H1 (cell line): Measurements from ENCODE around the gene INSM1. TPM values are rescaled to one million over a fixed set of nuclear protein-coding genes. Genes with fewer than 3 reads are reported as not detected.

Experiments
- BACH1 ChIP-seq: IDR thresholded peaks from 2 replicates; pipeline ENCODE4 v1.6.1; 2012; ENCODE audit warnings: low read length, improper control_type of control experiment
- CHD1 ChIP-seq: IDR thresholded peaks from 2 replicates; pipeline ENCODE4 v1.6.1; 2012; ENCODE audit warnings: low read depth, low read length, improper control_type of control experiment
- EGR1 ChIP-seq: IDR thresholded peaks from 2 replicates; pipeline ENCODE4 v1.6.1; 2011; ENCODE audit warnings: low read depth, low read length, borderline replicate concordance
- EP300 ChIP-seq, 2 experiments: IDR thresholded peaks; 1 replicate in 1 of 2; 2 replicates in 1 of 2; pipeline ENCODE4 v1.6.1; 2011 to 2012; ENCODE audit warnings: low read depth in 2 of 2, low read length in 2 of 2, mild to moderate bottlenecking in 2 of 2, borderline replicate concordance in 1 of 2, inconsistent platforms in 1 of 2, moderate library complexity in 1 of 2
- GTF2F1 ChIP-seq: IDR thresholded peaks from 2 replicates; pipeline ENCODE4 v1.6.1; 2012; ENCODE audit warnings: low read depth, low read length, improper control_type of control experiment, borderline replicate concordance
- JUN ChIP-seq: IDR thresholded peaks from 2 replicates; pipeline ENCODE4 v1.6.1; 2011; ENCODE audit warnings: low read depth, mild to moderate bottlenecking, improper control_type of control experiment, low read length
- JUND ChIP-seq: IDR thresholded peaks from 2 replicates; pipeline ENCODE4 v1.6.1; 2011; ENCODE audit warnings: mild to moderate bottlenecking, improper control_type of control experiment, low read length
- MAFK ChIP-seq: IDR thresholded peaks from 2 replicates; pipeline ENCODE4 v1.6.1; 2012; ENCODE audit warnings: low read depth, mild to moderate bottlenecking, improper control_type of control experiment, low read length
- NRF1 ChIP-seq: IDR thresholded peaks from 2 replicates; pipeline ENCODE4 v1.6.1; 2011; ENCODE audit warnings: mild to moderate bottlenecking, low read depth, low read length, improper control_type of control experiment
- POU5F1 ChIP-seq: IDR thresholded peaks from 2 replicates; pipeline ENCODE4 v1.6.1; 2011; ENCODE audit warnings: low read depth, mild to moderate bottlenecking, low read length, moderate library complexity
- SIRT6 ChIP-seq: IDR thresholded peaks from one replicate; pipeline ENCODE4 v1.7.1; 2012; ENCODE audit warnings: low read length, inconsistent platforms
- SP1 ChIP-seq: IDR thresholded peaks from 2 replicates; pipeline ENCODE4 v1.6.1; 2011; ENCODE audit warnings: low read depth, low read length
- SP2 ChIP-seq: IDR thresholded peaks from 2 replicates; pipeline ENCODE4 v1.6.1; 2012; ENCODE audit warnings: mild to moderate bottlenecking, low read length, inconsistent platforms
- TAF1 ChIP-seq: IDR thresholded peaks from 2 replicates; pipeline ENCODE4 v1.6.1; 2011; ENCODE audit warnings: mild to moderate bottlenecking, low read depth, low read length
- TBP ChIP-seq: IDR thresholded peaks from 2 replicates; pipeline ENCODE4 v1.6.1; 2011; ENCODE audit warnings: low read depth, low read length, improper control_type of control experiment
- TCF12 ChIP-seq: IDR thresholded peaks from 2 replicates; pipeline ENCODE4 v1.6.1; 2011; ENCODE audit warnings: low read depth, mild to moderate bottlenecking, low read length
- USF2 ChIP-seq: IDR thresholded peaks from 2 replicates; pipeline ENCODE4 v1.6.1; 2011; ENCODE audit warnings: low read length, improper control_type of control experiment
- polyA plus RNA-seq, 7 experiments: library from polyadenylated mRNA; depleted of rRNA in 3 of 7; stranded (reverse) in 5 of 7; unstranded in 2 of 7; fragments of >200 nt in 5 of 7; fragments of 200-250 nt in 2 of 7; gene quantifications; 1 replicate in 5 of 7; 2 replicates in 1 of 7; 4 replicates in 1 of 7; pipeline versions ENCODE4 v1.2.1 to v1.2.3, GENCODE V29; 2011 to 2013; ENCODE audit warnings: missing spikeins in 2 of 7, mixed read lengths in 2 of 7
- total RNA-seq: library from RNA; stranded (reverse); fragmentation: NEBNext Ultra II Directional; extraction: Animal tissue kit (Norgen Biotek cat#: 25700); gene quantifications from 2 replicates; pipeline ENCODE4 v1.2.1, GENCODE V29; 2021

Gene INSM1
- total and polyA plus RNA-seq, 2 of the 8 experiments (the other 6 are each of a cell fraction or from before 2014, with no cell fraction given): 0.86 to 2.5 TPM

DNA sequence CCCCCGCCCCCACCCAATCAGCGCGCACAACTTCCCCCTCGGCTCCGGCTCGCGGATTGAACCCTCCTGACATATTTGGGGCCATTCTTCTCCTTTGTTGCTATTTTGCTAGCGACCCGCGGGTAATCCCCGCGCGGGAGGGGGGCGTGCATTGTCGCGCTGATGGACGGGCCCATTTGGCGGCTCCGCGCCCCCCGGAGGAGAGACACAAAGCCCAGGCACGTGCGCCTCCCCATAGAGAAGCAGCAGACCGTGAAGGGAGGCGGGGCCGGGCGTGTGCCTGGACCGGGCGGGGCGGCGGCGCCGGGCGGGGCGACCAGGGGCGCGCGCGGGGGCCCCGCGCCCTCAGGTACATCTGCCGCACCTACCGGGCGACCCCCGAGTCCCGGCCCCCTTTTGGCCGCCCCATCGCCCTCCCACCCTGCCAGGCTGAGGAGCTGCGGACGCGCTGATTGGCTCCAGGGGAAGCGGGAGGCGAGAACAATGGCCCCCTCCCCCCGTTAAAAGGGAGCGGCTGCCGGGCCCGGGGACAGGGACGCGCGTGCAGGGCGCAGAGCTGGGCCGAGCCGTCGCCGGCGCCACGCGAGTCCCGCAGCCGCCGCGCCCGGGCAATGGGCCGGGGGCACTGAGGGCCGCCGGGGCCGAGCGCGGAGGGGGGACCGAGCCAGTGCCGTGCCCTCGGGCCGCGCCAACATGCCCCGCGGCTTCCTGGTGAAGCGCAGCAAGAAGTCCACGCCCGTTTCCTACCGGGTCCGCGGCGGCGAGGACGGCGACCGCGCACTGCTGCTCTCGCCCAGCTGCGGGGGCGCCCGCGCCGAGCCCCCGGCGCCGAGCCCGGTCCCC, at the start of gene INSM1 (continued):
- TF ChIP-seq EP300 (IDR thresholded peaks at IDR 0.05; ENCODE audit: borderline replicate concordance in 1 of 2, low read depth in 2 of 2, low read length in 2 of 2) (no peak), TBP (peak; percentile 55; the same call in 1 of the 2 replicates), USF2 (0 out of 2 replicates have a peak, but pooled peaks have one; percentile 40), GTF2F1 (no peak), EGR1 (no peak), CHD1 (no peak), MAFK (no peak), NRF1 (no peak), TAF1 (0 out of 2 replicates have a peak, but pooled peaks have one; percentile 11), TCF12 (no peak), SIRT6 (no peak), JUN (no peak), SP1 (no peak), SP2 (no peak), BACH1 (no peak), JUND (no peak), POU5F1 (no peak)
- TF ChIP-seq, all 59 proteins: peak for 7
